Renal pelvis (tissue), 4 donors: Measurements from ENCODE around the gene TMCO4. TPM values are rescaled to one million over a fixed set of nuclear protein-coding genes. Genes with fewer than 3 reads are reported as not detected.

Source experiments
- DNase-seq: peaks from one replicate; pipeline ENCODE4 v3.0.0-alpha.2; 2013
- polyA plus RNA-seq, 3 donors: library from polyadenylated mRNA; unstranded; fragments of 120-200 nt; gene quantifications; one replicate each; pipeline ENCODE4 v1.2.1, GENCODE V29; 2013; ENCODE audit not compliant: insufficient read length in 3 of 3

The TMCO4 gene
- polyA plus RNA-seq, 3 donors = 19.0 to 21.5 (median 21.3) TPM

GRCh38 chr1:19661721-19662228 lies 137.9 kb downstream of the TMCO4 start:
- DNase-seq = no peak

- no peak for DNase-seq
Observed at GRCh38 chr1:19658186-19658585, 141.5 kb downstream of the TMCO4 start.

GRCh38 chr1:19657511-19657910 lies 142.2 kb downstream of the TMCO4 start:
- DNase-seq = no peak

- no peak for DNase-seq
Observed at GRCh38 chr1:19656780-19657466, 142.8 kb downstream of the TMCO4 start.

GRCh38 chr1:19656134-19656779 lies 143.5 kb downstream of the TMCO4 start:
- no peak for DNase-seq

GRCh38 chr1:19655718-19656080 lies 144.0 kb downstream of the TMCO4 start:
- DNase-seq = no peak

- no peak for DNase-seq
Observed at GRCh38 chr1:19654886-19655717, 144.6 kb downstream of the TMCO4 start.

GRCh38 chr1:19654386-19654785 lies 145.3 kb downstream of the TMCO4 start:
- no peak for DNase-seq

GRCh38 chr1:19651141-19651737 lies 148.5 kb downstream of the TMCO4 start:
- no peak for DNase-seq

GRCh38 chr1:19650416-19651140 lies 149.1 kb downstream of the TMCO4 start:
- DNase-seq = no peak

GRCh38 chr1:19648689-19649088 lies 151.0 kb downstream of the TMCO4 start:
- DNase-seq = no peak

GRCh38 chr1:19648239-19648638 lies 151.5 kb downstream of the TMCO4 start:
- DNase-seq = no peak

- DNase-seq = no peak
Observed at GRCh38 chr1:19647643-19648042, 152.1 kb downstream of the TMCO4 start.

GRCh38 chr1:19646377-19647319 lies 153.1 kb downstream of the TMCO4 start:
- DNase-seq = no peak

- DNase-seq = no peak
Observed at GRCh38 chr1:19645411-19646251, 154.1 kb downstream of the TMCO4 start.

- no peak for DNase-seq
Observed at GRCh38 chr1:19644681-19645410, 154.9 kb downstream of the TMCO4 start.

- no peak for DNase-seq
Observed at GRCh38 chr1:19644395-19644680, 155.4 kb downstream of the TMCO4 start.

GRCh38 chr1:19643602-19644394 lies 155.9 kb downstream of the TMCO4 start, which contains the start of gene NBL1:
NBL1 (plus strand) TSS chr1:19644311; CDS start chr1:19655031, 10,720 bp downstream.
- no peak for DNase-seq
